AG09319 (cell line): ENCODE results near the gene PLEKHG4B.
"Not testable (repeated sequence)": the region's sequence is repeated elsewhere in the genome, so short reads cannot be mapped to it uniquely, and the experiment has no call there.

Experiments
- DNase-seq: peaks from one replicate; pipeline ENCODE4 v3.0.0-alpha.2; 2010; ENCODE audit warnings: low read depth; ENCODE audit errors: extremely low read depth
- TF ChIP-seq, protein P1 (sequence below): IDR thresholded peaks from 2 replicates; pipeline ENCODE4 v1.5.1; 2011; ENCODE audit warnings: low read depth, mild to moderate bottlenecking, inconsistent platforms, low read length, moderate library complexity

PLEKHG4B gene

DNA sequence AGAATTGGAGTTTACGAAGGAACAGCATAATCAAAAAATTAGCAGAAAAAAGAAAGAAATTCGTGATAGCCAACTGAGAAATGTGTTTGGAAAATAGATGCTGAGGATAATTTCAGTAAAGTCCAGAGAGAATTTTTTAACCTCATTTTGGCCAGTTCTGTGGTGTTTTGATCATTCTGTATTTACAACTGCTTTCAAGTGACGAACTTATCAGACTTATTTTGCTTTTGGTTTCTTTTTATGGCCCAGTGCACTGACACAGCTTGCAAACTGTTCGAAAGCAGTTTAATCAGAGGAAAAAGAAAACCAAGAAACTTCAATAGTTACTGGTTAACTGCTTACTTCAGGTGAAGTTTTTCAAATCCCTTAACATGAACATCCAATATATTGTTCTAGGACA lies 128.0 kb downstream of the PLEKHG4B start:
- TF ChIP-seq, protein P1, sequence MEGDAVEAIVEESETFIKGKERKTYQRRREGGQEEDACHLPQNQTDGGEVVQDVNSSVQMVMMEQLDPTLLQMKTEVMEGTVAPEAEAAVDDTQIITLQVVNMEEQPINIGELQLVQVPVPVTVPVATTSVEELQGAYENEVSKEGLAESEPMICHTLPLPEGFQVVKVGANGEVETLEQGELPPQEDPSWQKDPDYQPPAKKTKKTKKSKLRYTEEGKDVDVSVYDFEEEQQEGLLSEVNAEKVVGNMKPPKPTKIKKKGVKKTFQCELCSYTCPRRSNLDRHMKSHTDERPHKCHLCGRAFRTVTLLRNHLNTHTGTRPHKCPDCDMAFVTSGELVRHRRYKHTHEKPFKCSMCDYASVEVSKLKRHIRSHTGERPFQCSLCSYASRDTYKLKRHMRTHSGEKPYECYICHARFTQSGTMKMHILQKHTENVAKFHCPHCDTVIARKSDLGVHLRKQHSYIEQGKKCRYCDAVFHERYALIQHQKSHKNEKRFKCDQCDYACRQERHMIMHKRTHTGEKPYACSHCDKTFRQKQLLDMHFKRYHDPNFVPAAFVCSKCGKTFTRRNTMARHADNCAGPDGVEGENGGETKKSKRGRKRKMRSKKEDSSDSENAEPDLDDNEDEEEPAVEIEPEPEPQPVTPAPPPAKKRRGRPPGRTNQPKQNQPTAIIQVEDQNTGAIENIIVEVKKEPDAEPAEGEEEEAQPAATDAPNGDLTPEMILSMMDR, result no peak
- DNase-seq, result no peak

DNA sequence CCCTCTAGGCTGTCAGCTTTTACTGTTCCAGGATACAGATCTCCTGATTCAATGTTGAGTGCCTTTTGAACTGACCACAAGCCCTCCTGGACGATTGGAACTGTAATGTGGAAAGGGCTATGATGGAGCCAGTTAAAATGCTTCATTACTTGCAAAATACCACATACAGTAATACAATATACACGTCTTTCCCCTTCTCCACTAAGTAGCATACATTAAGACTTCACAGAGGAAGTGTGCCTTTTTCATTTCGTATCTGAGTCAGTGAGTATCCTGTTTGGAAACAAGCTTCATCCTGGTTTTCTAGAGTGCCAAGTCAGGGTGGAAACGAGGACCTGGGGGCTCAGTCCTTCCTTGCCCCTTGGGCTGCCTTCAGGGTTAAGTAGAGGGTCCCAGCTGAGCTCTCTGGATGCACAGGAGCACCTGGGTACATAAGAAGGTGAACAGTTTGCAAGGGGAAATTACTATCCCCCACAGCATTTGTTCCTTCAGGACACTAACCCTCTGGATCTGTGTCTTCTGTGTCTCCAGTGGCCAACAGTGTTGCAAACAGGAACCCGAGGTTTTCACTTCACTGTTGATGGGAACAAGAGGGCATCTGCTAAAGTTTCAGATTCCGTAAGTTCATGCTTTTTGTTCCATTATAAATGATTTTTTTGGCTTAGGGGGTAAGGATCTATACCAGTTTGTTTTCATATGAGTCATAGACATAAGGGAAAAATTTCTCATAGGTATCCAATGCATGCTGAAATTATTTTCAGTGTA lies 131.2 kb downstream of the PLEKHG4B start:
- not testable (repeated sequence) for DNase-seq

DNA sequence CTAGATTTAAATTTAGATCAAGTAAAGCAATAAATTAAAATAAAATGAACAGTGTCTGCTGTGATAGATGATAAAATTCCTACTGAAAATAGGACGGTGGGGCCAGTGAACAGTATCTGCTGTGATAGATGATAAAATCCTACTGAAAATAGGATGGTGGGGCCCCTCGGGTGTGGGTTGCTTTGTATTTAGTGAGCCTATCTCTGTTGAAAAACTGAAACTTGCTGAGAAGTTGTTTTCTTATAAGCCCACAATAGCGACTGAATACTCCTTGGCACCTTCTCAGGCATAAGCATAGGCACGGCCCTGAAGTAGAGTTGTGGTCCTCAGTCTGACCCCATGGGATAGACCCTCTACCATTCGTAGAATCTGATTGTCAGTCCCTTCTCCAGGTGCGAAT lies 131.8 kb downstream of the PLEKHG4B start:
- TF ChIP-seq, protein P1, result no peak
- no peak for DNase-seq

DNA sequence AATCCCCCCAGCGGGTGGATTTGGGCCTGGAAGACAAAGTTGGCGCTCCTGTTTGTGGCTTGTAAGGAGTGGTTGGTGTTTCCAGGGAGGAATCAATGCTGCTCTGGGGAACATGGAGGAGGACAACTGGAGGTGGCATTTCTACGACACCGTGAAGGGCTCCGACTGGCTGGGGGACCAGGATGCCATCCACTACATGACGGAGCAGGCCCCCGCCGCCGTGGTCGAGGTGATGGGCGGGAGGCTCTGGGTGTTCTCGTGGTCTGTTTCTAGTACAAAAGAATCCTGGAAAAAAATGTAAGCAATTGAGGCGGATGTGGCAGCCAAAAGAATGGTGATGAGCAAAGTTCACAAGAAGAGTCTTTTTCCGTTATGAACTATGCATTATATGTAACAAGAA lies 133.4 kb downstream of the PLEKHG4B start:
- TF ChIP-seq, protein P1, result no peak
- no peak for DNase-seq

DNA sequence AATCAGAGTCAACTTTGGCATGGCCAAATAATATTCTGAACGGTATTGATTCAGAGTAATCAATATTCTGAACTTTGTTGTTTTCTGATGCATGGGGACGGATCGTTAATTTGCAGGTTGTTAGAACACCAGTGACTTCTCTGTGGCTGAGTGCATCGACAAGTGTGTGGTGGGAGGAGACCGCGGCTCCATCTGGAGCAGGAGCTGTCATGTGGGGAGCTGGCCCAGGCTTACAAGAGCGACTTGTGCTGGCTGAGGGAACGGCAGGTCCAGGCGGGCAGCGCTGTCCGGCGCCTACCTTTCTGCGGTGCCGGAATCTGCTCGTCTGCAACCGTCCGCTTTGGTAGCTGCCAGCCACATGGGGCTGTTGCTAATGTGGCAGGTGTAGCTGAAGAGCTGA lies 135.4 kb downstream of the PLEKHG4B start:
- not testable (repeated sequence) for DNase-seq

DNA sequence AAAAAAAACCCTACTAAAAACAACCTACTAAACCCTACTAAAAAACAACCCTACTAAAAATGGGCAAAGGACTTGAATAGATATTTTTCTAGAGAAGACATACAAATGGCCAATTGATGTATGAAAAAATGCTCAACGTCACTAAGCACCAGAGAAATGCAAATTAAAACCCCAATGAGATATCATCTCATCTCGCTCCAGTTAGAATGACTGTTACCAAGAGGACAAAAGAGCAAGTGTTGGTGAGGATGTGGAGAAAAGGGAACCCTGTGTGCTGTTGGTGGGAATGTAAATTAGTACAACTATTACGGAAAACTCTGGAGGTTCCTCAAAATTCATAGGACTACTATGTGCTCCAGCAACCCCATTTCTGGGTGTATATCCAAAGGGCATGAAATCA lies 136.9 kb downstream of the PLEKHG4B start:
- TF ChIP-seq, protein P1, result no peak
- no peak for DNase-seq

DNA sequence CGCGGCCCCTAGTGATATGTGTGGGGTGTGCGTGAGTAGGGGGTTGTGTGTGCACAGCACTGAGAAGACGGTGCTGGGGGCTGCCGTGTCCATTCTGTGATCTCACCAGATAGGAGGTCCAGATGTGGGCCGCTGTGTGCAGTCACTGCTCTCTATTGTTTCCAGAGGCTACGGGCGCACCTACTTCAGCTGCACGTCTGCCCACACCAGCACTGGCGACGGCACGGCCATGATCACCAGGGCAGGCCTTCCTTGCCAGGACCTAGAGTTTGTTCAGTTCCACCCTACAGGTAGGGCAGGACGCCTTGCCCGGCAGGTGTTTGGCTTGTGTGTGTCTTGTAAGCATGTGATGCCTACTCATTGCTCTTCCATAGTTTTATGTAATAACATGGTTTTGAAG lies 138.7 kb downstream of the PLEKHG4B start:
- TF ChIP-seq, protein P1, result no peak

DNA sequence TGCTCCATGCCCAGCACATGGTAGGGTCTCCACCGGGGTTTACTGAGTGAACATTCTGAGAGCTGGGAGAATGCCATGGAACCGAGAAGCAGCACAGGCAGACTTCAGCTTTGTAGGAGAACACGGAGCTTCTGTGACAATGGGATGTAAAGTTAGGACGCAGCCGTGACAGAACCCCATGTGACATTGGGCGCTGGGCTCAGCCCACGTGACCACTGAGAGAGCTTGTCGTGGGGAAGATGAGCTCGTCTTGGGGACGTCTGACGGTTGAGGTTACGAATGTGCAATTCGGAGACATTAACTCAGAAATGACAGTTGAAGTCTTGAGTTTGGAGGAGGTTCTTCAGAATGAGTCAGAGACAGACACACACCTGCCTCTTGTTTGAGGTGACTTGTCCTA lies 139.7 kb downstream of the PLEKHG4B start:
- no peak for DNase-seq
- TF ChIP-seq, protein P1, result no peak

More for the DNA sequence above, 138.7 kb downstream of the PLEKHG4B start:
- no peak for DNase-seq

DNA sequence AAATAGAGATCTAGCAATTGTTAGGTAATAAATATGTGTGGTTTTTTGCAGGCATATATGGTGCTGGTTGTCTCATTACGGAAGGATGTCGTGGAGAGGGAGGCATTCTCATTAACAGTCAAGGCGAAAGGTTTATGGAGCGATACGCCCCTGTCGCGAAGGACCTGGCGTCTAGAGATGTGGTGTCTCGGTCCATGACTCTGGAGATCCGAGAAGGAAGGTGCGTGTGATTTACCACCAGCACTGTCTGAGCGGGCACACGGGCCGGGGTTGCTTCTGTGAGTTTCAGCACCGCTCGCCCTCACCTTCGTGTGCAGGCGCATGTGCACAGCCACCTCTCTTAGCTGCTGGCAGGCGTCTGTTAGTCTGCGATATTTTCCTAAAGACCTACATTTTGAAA lies 141.5 kb downstream of the PLEKHG4B start:
- DNase-seq, result not testable (repeated sequence)
